Measurements from ENCODE around the gene MAVS. TPM values are rescaled to one million over a fixed set of nuclear protein-coding genes. Genes with fewer than 3 reads are reported as not detected.

MAVS gene
- total RNA-seq, 4 donors from 2014 or later, result 39.6 to 94.4 (median 69.7) TPM

DNA sequence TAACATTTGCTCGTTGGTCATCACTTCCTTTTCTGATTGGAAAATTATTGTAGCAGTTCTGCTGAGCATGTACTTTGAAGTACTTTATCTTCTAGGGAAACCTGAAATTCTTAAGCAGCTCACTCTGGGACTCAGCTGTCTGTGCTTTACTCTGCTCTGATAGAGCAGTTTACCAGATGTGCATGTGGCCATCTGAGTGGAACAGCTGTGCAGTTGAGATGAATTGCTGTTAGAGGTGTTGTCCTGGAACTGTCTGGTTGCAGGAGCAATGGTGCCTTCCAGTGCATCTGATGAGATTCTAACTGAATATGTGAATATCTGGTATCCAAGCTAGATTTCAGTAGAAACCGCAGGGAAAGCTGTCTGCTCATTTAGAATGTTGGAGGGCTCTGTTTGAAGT lies 69.7 kb downstream of the MAVS start:
- Histone ChIP-seq H3K4me3 (no peak overlapping the region), H3K9me3 (no peaks in the 10 kb centered on the region), H3K36me3 (peaks cover 0 to 76% (median 3%) of the 10 kb centered on the region in 3 donors), H3K27ac (no peak overlapping the region), H3K27me3 (no peaks in the 10 kb centered on the region), H3K4me1 (peaks cover 0 to 22% (median 0%) of the 10 kb centered on the region in 4 donors)
- no peak for TF ChIP-seq POLR2A (IDR thresholded peaks at IDR 0.05)
- TF ChIP-seq, protein P1, sequence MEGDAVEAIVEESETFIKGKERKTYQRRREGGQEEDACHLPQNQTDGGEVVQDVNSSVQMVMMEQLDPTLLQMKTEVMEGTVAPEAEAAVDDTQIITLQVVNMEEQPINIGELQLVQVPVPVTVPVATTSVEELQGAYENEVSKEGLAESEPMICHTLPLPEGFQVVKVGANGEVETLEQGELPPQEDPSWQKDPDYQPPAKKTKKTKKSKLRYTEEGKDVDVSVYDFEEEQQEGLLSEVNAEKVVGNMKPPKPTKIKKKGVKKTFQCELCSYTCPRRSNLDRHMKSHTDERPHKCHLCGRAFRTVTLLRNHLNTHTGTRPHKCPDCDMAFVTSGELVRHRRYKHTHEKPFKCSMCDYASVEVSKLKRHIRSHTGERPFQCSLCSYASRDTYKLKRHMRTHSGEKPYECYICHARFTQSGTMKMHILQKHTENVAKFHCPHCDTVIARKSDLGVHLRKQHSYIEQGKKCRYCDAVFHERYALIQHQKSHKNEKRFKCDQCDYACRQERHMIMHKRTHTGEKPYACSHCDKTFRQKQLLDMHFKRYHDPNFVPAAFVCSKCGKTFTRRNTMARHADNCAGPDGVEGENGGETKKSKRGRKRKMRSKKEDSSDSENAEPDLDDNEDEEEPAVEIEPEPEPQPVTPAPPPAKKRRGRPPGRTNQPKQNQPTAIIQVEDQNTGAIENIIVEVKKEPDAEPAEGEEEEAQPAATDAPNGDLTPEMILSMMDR (IDR thresholded peaks at IDR 0.05), result no peak
- no peak for DNase-seq

- DNase-seq, result no peak
- peaks cover 0 to 3% (median 0%) of the 10 kb centered on the region in 4 donors for H3K4me1 ChIP-seq
- H3K36me3 ChIP-seq, result peaks cover 0 to 78% (median 3%) of the 10 kb centered on the region in 3 donors
- H3K27ac ChIP-seq, result no peak overlapping the region
- H3K9me3 ChIP-seq, result no peaks in the 10 kb centered on the region
- TF ChIP-seq, protein P1 (IDR thresholded peaks at IDR 0.05), result no peak
- no peak for TF ChIP-seq POLR2A (IDR thresholded peaks at IDR 0.05)
- H3K27me3 ChIP-seq, result no peaks in the 10 kb centered on the region
- H3K4me3 ChIP-seq, result no peak overlapping the region
Measured at GRCh38 chr20:3919352-3919751, 72.7 kb downstream of the MAVS start.

GRCh38 chr20:3922223-3922982 lies 75.8 kb downstream of the MAVS start:
- Histone ChIP-seq H3K9me3 (no peaks in the 10 kb centered on the region), H3K4me1 (no peaks in the 10 kb centered on the region), H3K27ac (no peak overlapping the region), H3K36me3 (peaks cover 0 to 70% (median 0%) of the 10 kb centered on the region in 3 donors), H3K27me3 (no peaks in the 10 kb centered on the region), H3K4me3 (no peak overlapping the region)
- no peak for TF ChIP-seq POLR2A (IDR thresholded peaks at IDR 0.05)
- TF ChIP-seq, protein P1 (IDR thresholded peaks at IDR 0.05), result no peak
- no peak for DNase-seq

- Histone ChIP-seq H3K4me3 (no peak overlapping the region), H3K36me3 (peaks cover 0 to 69% (median 0%) of the 10 kb centered on the region in 3 donors), H3K4me1 (no peaks in the 10 kb centered on the region), H3K9me3 (no peaks in the 10 kb centered on the region), H3K27ac (no peak overlapping the region), H3K27me3 (no peaks in the 10 kb centered on the region)
- no peak for TF ChIP-seq POLR2A (IDR thresholded peaks at IDR 0.05)
- TF ChIP-seq, protein P1 (IDR thresholded peaks at IDR 0.05), result no peak
- DNase-seq, result no peak
Measured at GRCh38 chr20:3922983-3923339, 76.3 kb downstream of the MAVS start.

GRCh38 chr20:3923818-3924217 lies 77.2 kb downstream of the MAVS start:
- TF ChIP-seq, protein P1 (IDR thresholded peaks at IDR 0.05), result no peak
- TF ChIP-seq POLR2A (IDR thresholded peaks at IDR 0.05), result no peak
- Histone ChIP-seq H3K36me3 (peaks cover 0 to 66% (median 0%) of the 10 kb centered on the region in 3 donors), H3K27ac (no peak overlapping the region)

More at GRCh38 chr20:3923818-3924217, 77.2 kb downstream of the MAVS start:
- Histone ChIP-seq H3K9me3 (no peaks in the 10 kb centered on the region), H3K4me3 (no peak overlapping the region), H3K27me3 (no peaks in the 10 kb centered on the region), H3K4me1 (no peaks in the 10 kb centered on the region)
- DNase-seq, result no peak
